ENCODE results near the gene HHATL.

- TF ChIP-seq POLR2AphosphoS5 (IDR thresholded peaks at IDR 0.05; ENCODE audit: borderline replicate concordance, low read depth, low read length) (no peak), EZH2 (IDR thresholded peaks at IDR 0.05) (no peak), FOXP2 (optimal IDR thresholded peaks at IDR 0.05; ENCODE audit: control extremely low read depth, extremely low read length, insufficient read depth) (no peak)
Measured at GRCh38 chr3:42653303-42653559, 49.4 kb downstream of the HHATL start.
